C4-2B (cell line): Measurements from ENCODE around the gene PLA2G4C.

ENCODE experiments used
- H3K27ac ChIP-seq: fragments of 450-650 bp; 2 replicates; pipeline ENCODE4 v1.5.1; 2017
- CTCF ChIP-seq: fragments of 450-650 bp; conservative IDR thresholded peaks from 2 replicates; pipeline ENCODE4 v1.5.1; 2017; ENCODE audit warnings: mild to moderate bottlenecking
- ZFX ChIP-seq: fragments of 450-650 bp; IDR thresholded peaks from 2 replicates; pipeline ENCODE4 v1.6.1; 2017

Gene PLA2G4C

GRCh38 chr19:48111280-48111679 lies 663 bp upstream of the PLA2G4C start:
- H3K27ac ChIP-seq: no peak overlapping the region
- no peak for TF ChIP-seq ZFX
- no peak for TF ChIP-seq CTCF

GRCh38 chr19:48108997-48109782 lies 1.4 kb downstream of the PLA2G4C start:
- no peak overlapping the region for H3K27ac ChIP-seq
- TF ChIP-seq ZFX: no peak
- TF ChIP-seq CTCF: no peak

- TF ChIP-seq ZFX: no peak
- no peak for TF ChIP-seq CTCF
- H3K27ac ChIP-seq: no peak overlapping the region
These were observed 6.7 kb downstream of the PLA2G4C start for GRCh38 chr19:48103922-48104321.

GRCh38 chr19:48102870-48103751 lies 7.5 kb downstream of the PLA2G4C start:
- TF ChIP-seq CTCF (peak; percentile 68), ZFX (no peak)
- H3K27ac ChIP-seq: no peak overlapping the region

GRCh38 chr19:48095612-48096175 lies 14.9 kb downstream of the PLA2G4C start:
- no peak for TF ChIP-seq CTCF
- TF ChIP-seq ZFX: no peak
- H3K27ac ChIP-seq: no peak overlapping the region

GRCh38 chr19:48094855-48095203 lies 15.8 kb downstream of the PLA2G4C start:
- H3K27ac ChIP-seq: no peak overlapping the region
- no peak for TF ChIP-seq ZFX
- no peak for TF ChIP-seq CTCF
